Activated T-cell treated with anti-CD3 and anti-CD28 coated beads for 4 hours (primary cell): ENCODE data around the gene TEDC1.
A peak's percentile ranks its signal among the peaks of the same experiment; 100 is the strongest.

Experiments used
- DNase-seq: peaks from one replicate; pipeline ENCODE4 v3.0.0-alpha.2; 2020

TEDC1 gene

DNA sequence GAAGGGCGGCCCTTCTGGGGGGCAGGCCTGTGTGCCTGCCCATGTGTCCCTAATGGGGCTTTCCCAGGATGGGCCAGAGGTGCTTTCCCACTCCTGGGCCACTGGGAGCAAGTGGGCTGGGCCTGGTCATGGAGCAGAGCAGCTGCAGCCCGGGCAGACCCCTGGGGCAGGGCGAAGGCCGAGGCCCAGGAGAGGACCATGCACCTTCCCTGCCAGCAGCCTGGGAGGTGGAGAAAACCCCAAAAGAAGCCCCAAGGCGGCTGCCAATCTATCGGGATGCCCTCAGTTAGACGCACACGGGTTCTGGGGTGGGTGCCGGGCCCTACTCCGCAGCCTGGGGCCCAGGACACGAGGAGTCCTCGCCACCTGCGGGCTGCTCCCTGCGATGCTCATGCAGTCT is 32.5 kb upstream of the TEDC1 start:
- no peak for DNase-seq

DNA sequence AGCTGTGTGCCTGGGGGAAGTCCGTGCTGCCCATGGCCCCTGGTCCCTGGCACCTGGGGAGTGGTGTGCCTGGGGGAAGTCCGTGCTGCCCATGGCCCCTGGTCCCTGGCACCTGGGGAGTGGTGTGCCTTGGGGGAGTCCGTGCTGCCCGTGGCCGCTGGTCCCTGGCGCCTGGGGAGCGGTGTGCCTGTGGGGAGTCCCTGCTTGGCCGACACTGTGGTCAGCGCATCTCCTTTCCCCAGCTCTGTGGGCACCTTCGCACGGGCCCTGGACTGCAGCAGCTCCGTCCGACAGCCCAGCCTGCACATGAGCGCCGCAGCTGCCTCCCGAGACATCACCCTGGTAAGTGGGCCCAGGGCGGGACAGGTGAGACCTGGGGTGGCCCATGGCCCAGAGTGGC is 30.9 kb upstream of the TEDC1 start:
- no peak for DNase-seq

DNA sequence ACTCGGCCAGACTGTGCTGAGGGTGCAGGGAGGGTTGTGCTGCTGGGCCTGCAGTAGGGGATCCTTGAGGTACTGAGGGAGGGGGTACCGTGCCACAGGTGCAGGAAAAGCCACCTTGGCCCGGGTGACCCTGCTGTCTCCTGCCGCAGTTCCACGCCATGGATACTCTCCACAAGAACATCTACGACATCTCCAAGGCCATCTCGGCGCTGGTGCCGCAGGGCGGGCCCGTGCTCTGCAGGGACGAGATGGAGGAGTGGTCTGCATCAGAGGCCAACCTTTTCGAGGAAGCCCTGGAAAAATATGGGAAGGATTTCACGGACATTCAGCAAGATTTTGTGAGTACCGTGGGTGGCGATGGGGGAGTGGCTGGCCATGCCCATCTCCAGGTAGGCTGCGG is 30.4 kb upstream of the TEDC1 start:
- no peak for DNase-seq

DNA sequence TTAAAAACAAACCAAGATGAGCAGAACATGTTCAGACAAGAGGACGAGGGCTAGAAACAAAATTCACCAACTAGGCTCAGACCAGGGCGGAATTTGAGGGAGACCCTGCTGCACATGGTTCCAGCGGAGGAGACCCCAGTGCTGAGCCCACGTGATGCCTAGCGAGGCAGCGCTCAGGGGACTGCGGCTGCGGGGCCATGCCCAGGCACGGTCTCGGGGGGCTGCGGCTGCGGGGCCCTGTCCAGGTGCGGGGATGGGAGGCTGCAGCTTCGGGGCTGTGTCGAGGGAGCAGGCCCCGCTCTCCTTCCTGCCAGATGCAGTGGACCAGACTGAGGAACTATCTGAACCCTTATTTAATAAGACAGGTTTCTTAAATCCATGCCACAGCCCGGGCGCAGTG is 29.1 kb upstream of the TEDC1 start:
- no peak for DNase-seq

DNA sequence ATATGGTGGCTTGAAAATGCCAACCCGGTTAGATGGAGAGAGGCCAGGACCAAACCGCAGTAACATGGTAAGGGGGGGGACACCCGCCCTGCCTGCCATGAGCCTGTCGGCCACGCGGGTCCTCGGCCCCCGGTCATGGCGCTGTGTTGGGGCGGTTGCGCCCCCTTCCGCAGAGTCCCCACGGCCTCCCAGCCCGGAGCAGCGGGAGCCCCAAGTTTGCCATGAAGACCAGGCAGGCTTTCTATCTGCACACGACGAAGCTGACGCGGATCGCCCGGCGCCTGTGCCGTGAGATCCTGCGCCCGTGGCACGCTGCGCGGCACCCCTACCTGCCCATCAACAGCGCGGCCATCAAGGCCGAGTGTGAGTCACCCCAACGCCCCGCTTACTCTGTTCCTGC is 26.5 kb upstream of the TEDC1 start:
- no peak for DNase-seq

DNA sequence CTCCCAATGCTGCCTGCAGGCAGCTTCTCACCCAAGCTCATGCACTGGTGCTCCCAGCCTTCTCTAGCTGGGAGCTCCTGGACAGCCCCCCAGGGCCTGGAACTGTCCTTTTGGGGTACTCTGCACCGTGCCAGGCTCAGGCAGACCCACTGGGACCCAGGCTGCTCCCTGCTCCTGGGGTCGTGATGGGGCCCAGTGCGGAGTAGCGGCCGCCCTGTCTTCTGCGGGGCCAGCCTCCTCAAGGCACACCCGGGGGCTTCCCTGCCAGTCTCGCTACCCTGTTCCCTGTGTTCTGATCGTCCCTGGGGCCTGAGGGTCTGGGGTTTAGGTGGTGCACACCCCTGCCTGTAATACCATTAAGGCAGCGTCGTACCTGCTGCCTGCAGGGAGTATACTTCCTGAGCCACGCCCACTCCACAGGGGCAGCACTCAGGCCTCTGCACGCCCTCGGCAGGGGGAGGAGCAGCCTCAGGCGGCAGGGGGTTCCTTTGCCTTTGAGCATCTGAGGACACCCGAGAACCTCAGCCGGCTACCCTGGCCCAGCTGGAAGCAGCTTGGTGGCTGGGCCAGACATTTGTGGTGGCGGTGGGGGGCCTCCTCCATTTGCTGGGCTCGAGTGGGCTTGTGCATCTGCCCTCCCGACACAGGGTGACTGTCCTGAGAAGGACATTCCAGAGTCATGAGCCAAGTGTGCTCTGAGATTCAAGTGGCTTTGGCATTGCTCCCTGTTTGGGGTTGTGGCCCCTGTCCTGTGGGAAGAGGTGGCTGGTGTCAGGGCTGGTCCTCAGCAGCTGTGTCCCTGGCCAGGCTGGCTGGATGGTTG is 25.6 kb upstream of the TEDC1 start:
- no peak for DNase-seq

DNA sequence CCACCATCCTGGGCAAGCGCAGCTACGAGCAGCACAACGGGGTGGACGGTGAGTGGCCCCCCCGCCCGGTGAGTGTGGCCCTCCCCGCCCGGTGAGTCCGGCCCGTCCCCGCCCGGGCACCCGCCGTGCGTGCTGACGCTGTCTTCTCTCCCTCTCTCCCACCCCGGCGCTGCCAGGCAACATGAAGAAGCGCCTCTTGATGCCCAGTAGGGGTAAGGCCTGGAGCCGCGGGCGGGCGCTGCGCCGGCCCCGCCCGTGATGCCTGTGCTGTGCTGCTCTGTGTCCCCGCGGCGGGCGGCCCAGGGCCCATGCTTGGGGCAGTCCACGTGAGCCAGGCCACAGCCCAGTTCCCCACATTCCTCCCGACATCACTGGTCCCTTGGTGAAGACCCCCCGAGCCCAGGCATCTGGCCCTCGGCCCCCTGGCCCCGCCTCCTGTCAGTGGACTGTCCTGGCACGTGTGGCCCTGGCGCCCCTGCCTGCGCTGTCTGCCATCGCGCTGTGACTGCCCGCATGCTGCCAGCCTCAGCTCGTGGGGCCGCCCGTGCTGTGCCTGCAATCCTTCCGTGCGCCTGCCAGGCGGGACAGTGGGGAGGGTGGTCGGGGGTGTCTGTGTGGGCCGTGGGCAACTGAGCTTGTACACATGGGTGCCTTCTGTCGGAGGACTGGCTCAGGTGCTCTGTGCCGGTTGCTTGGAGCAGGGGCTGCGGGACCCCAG is 24.4 kb upstream of the TEDC1 start:
- DNase-seq = no peak

DNA sequence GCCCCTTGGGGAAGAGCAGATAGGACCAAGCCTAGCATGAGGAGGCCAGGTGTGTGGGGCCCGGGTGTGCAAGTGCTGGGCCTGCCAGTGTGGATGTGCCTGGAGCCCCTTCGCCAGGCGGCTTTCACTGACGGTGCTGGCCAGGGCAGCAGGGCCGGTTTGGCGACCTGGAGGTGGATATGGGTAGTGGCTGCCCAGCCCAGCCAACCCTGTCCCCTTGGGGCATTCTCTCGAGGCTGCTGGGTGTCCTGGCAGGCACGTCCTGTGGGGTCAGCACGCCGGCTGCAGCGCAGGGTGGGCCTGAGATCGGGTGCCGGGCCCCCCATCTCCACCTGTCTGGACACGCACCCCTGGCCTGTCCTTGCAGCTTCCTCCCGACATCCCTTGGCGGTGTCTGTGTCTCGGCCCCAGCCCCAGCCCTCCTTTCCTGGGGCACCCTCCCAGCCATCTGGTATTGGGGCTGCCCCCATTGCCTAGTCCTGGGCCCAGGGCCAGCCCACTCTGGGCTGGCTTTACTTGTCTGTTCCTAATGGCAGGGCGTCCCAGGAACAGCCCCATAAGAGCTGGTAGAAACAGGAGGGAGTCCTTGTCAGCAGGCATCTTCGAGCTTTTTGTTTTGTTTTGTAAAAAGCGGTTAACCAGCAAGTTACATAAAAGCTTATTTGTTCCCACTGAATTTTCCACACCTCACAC is 23.7 kb upstream of the TEDC1 start:
- DNase-seq = no peak

DNA sequence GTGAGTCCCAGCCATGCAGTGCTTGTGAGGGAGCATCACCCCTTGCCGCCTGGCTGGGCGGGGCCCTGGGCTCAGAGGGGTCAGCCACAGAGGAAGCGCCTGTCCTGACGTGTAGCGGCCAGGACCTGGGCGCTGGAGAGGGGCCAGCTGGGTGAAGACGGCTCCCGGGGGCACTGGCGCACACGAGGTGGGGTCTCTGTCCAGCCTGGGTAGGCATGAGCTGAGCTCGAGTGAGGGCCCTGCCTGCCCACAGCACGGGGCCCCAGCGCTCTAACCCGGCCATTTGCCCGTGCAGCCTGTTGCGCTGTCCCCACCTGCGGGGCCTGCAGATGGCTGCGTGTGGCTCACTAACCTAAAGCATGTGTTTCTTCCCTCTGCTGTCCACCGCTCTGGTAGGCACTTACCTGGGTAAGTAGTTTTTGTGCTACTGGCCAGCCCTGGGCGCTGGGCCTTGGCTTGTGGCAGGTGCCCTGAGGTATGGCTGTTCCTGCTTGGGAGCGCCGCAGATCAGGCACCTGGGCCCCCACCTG is 23.0 kb upstream of the TEDC1 start:
- no peak for DNase-seq

DNA sequence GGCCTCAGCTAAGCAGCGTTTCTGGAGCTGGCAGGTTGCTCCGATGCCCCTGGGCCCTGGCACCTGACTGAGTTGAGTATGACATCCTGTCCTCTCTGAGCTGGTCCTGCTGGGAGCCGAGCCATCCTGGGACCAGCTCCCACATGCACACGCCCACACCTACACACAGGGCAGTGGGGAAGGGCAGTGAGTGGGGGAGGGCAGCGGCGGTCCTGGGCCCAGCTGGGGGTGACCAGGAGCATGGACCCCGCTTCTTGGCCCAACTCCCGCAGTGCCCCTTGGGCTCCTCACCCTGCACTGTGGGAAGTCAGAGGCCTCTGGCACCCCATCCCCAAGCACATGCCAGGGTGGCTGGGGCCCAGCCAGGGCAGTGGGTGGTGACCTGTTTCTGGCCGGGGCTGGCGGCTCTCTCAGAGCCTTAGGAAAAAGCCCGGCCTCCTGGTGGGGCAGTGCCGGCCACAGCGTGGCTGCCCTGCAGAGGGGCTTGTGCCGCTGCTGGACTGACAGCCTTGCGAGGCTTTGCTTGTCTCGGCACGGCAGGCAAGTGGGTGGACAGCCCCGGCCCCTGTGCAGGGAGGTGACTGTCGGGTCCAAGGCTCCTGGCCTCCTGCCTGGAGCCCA is 22.3 kb upstream of the TEDC1 start:
- DNase-seq = no peak

DNA sequence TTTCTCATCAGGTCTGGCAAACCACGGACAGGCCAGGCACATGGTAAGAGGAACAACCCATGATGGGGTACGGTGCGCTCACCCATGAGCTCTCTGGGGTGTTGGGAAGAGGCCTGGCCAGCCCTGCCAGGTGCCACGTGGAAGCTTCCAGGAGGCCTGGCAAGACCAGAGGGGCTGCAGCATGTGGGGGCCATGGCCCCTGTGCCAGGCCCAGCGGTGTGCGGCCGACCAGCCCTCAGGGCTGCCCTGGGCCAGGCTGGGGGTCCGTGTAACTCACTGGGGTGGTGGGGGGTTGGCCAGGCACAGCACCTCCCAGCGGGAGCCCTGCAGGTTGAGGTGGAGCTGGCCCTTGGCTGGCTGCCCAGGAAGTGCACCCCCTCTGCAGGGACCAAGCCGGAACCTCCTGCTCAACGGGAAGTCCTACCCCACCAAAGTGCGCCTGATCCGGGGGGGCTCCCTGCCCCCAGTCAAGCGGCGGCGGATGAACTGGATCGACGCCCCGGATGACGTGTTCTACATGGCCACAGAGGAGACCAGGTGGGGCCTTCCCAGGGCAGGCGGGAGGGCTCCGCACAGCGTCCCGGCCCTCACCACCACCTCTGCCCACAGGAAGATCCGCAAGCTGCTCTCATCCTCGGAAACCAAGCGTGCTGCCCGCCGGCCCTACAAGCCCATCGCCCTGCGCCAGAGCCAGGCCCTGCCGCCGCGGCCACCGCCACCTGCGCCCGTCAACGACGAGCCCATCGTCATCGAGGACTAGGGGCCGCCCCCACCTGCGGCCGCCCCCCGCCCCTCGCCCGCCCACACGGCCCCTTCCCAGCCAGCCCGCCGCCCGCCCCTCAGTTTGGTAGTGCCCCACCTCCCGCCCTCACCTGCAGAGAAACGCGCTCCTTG is 21.3 kb upstream of the TEDC1 start:
- no peak for DNase-seq

DNA sequence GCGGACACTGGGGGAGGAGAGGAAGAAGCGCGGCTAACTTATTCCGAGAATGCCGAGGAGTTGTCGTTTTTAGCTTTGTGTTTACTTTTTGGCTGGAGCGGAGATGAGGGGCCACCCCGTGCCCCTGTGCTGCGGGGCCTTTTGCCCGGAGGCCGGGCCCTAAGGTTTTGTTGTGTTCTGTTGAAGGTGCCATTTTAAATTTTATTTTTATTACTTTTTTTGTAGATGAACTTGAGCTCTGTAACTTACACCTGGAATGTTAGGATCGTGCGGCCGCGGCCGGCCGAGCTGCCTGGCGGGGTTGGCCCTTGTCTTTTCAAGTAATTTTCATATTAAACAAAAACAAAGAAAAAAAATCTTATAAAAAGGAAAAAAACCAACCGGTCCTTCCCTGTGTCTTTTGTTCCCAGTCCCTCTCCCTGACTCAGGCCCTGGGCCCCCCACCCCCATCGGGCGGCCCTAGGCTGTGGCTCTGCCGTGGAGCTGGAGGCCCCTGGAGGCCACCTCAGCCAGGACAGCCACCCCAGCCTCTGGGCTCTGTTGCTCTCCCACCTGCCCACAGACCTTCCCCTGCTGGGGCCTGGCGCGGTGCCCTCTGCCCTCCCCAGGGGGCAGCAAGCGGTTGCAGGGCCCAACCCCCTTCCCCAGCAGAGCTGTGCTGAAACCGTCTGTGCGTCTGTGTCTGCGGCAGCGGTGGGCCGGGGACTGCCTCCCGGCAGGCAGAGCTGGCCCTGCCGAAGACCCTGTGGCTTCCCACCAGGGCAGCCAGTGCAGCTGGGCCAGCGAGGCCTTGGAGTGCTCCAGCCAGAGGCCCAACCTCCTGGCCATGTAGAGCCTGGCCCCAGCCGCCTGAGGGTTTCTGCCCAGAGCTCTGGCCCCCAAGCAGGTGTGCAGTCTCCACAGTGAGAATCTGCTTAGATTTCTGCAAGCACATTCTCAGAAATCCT is 20.4 kb upstream of the TEDC1 start:
- DNase-seq = no peak

DNA sequence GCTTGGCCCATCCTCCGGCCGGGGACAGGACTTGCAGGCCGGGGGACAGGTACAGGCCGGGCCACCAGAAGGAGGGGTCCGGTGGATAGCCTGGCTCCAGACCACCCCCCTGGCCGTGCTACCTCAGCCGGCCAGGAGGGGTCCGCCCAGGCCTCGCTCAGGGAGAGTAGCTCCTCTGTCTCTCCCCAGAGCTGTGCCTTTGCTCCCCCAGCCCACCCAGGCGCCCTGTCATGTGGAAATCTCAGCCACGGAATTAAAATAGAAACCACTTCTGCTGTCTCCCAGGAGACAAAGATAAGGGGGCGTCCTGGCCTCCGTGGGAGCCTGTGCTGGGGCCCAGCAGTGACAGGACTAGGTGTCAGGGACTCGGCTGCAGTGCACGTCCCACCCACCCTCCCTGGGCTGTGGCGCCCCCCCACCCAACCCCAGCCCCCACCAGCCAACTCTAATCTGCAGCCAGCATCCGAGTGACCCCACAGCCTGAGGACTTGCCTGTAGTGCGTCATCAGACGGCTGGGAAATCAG is 19.7 kb upstream of the TEDC1 start:
- no peak for DNase-seq

DNA sequence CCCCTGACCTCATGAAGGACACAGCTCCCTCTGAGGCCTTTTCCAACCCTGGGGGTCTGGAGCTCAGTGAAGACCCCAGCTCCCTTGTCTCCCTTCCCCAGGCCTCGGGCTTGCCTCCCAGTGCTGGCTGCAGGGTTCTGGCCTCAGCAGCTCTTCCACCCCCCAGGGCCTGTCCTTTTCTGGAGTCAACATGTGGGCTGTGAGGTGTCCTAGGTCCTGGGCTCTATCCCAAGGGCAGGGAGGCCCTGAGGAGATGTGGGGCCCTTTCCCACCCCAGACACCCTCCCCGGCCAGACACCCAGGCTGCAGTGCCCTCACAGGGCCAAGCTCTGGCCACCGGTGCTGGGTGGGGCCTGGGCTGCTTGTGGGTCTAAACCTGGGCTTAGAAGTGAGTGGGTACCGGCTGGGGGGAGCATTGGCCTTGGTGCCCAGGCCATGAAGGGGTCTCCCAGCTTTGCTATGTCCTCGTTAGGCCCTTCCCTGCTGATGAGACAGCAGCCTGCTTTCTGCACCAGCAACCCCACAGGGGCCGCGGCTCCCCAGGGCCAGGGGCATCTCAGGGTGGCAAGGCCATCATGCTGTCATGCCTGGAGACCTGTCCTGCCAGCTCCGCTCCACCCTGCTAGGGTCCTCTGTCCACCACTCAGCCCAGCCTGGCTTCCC is 19.1 kb upstream of the TEDC1 start:
- DNase-seq = no peak

DNA sequence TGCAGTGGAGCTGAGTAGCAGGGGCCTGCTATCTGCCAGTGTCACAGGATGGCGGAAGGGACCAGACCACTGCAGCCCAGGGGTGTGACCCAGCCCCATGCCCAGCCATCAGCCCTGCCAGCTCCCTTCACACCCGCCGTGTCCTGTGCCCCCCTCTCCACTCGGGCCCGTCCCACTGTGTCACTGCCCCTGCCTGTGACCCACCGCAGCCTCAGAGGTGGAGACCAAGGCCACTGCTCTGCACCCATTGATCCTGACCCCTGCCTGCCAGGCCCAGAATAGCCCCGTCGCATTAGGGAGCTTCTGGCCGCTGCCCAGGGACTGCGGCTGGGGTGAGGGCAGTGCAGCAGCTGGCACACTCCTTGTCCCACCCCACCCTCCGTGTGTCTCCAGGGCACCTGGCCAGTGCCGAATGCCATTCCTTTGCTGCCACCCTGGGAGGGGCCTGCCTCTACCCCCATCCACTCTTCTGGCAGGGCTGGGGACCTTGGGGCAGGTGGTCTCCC is 18.5 kb upstream of the TEDC1 start:
- no peak for DNase-seq

DNA sequence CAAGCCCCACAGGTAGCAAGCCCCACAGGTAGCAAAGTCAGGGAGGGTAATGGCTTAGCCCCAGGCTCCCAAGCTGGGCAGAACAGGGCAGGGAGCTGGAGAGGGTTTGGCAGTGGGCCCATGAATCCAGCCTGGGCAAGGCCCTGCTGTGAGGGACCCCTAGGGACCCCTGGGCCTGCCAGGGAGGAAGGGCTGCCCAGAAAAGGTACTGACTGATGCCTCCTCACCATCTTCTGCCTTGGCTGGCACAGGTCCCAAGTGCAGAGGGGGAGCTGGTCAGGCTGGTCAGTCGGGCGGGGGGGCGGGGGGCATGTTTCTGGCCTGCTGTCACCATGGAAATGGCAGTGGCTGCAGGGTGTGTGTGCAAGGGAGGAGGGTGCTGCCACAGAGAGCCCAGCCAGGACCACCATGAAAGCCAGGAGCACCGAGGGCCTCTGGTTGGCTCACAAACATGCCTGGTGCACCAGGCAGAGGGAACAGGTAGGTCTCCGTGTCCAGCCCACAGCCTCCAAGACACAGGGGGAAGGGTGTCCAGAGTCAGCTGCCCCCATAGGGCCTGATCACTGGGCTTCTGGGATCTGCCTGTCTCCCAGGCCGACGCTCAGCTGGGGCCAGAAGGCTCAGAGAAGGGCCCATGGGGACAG is 17.9 kb upstream of the TEDC1 start:
- no peak for DNase-seq

DNA sequence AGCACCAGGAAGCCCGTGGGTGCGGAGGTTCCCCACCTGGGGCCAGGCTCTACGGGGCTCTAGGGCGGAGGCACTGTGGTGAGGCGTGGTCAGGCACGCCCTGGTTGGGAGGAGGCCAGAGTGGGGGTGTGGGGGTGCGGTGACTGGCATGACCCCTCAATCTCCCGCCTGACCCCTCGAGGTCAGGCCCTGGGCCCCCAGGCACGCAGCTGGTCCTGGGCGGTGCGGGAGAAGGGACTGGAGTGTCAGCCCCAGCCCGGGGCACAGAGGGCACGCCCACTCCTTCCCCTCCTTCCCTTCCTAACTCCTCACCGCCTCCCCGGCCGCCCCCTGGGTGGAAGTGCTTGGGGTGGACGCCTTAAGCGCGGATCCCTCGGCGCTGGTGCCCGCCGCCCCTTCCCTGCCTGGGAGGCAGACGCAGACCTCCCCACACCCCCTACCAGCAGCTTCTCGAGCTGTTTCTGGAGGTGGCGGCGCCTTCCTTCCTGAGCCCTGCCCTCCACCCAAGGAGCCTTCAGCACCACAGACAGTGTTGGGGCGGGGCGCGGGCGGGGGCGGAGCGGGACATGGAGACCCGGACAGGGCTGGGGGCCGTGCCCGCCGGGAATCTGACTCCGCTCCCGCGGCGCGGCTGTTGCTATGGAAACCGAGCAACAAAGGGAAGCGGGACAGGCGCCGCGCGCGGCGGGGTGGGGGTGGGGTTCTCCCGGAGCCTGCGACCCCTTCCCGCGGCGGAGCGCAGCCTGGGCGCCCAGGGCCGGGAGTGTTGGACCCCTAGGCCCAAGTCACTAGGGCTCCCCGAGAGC is 17.2 kb upstream of the TEDC1 start:
- peak; percentile 56 for DNase-seq

DNA sequence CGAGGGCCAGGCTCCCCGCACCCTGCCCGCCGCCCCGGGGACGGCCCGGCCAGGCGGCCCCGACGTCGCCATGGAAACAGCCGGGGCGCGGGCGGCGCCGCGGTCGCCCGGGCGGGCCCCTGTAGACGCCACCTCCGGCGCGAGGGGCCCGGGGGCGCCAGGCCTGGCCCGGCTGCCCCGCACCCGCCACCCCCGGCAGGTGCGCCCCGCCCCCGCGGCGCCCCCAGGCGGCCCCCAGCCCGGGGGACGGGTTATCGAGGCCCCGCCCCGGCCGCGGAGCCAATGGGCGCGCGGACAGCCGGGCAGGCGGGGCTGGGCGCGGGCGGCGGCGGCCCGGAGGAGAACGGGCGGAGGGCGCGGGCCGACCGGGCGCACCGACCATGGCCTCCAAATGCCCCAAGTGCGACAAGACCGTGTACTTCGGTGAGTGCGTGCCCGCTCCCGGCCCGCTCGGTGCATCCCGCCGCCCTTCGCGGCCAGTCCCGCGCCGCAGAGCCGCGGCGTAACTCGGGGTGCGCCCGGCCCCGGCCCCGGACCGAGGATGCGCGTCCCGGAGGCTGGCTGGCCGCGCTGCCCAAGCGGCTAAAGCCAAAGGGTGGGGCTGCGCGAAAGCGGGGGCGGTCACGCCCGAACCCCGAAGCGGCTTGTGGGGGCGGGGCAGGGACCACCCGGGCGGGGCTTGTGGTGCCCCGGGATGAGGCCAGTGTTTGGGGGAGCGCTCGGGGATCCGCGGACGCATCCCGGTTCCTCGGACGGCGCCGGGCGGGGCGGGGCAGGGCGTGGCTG is 16.4 kb upstream of the TEDC1 start, which contains the start of gene CRIP2:
CRIP2 (plus strand) TSS at position 339 of the 786 bp plus-strand sequence; CDS start at position 381, 42 bp downstream.
- no peak for DNase-seq
